A549 treated with DMSO at 1 μM for 4 hours (cell line): ENCODE measurements around the gene PRPSAP2. TPM values are rescaled to one million over a fixed set of nuclear protein-coding genes. Genes with fewer than 3 reads are reported as not detected.

Experiments
- total RNA-seq: library from RNA; stranded (reverse); fragments of 200-300 nt; extraction: Qiagen RNA extraction; gene quantifications from 5 replicates; pipeline ENCODE4 v1.2.3, GENCODE V29; 2022; ENCODE audit warnings: low read depth

The PRPSAP2 gene, protein sequence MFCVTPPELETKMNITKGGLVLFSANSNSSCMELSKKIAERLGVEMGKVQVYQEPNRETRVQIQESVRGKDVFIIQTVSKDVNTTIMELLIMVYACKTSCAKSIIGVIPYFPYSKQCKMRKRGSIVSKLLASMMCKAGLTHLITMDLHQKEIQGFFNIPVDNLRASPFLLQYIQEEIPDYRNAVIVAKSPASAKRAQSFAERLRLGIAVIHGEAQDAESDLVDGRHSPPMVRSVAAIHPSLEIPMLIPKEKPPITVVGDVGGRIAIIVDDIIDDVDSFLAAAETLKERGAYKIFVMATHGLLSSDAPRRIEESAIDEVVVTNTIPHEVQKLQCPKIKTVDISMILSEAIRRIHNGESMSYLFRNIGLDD
- total RNA-seq: 41.3 to 46.6 TPM (median 44.7 TPM) in 5 replicates

DNA sequence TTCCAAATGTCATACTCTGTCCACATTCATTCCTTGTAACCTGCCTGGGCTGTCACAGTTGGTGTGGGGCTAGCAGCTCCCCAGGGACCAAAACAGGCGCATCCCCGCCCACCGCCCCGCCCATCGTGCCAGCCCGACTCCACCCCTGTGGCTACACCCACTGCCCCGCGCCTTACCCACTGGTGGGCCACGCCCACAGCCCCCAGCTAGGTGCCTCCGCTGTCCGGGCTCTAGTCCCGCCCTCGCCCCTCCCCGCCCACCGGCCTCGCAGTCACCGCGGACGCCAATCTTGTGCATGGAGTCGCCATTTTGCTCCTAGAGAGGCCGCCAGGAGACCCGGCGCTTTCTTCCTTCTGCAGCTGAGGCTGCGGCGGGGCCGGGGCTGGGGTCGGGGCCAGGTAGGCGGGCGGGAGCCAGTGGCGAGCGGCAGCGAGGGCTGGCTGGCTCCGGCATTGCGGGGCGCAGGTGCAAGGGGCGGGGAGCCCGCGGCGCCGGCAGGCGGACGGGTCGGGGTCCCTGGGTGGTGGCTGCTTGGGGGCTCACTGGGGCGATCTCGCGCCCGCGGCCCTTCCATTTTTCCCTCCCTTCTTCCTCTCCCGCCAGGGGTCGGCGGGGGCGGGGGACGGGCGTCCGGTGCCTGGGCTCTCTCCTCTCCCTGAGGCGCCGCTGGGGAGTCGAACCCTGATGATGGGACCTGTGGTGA lies at the start of gene PRPSAP2:
Gene PRPSAP2, plus strand, starts transcription at position 268 of the 703 bp plus-strand sequence. CDS start 7,703 bp downstream, outside the sequence.

GRCh38 chr17:18951941-18952842 lies 94.3 kb downstream of the PRPSAP2 start, which contains the start of gene SLC5A10:
Gene SLC5A10, plus strand, starts transcription at chr17:18952165. Its CDS starts 41 bp downstream, at chr17:18952206.

Other genes with a start within 250 kb of the PRPSAP2 start
- not detected in 5 replicates for gene TBC1D28, start 213.7 kb upstream of the PRPSAP2 start, total RNA-seq
- 4.1 to 5.7 TPM (median 4.4 TPM) in 5 replicates for gene FOXO3B, start 175.8 kb upstream of the PRPSAP2 start, total RNA-seq
- 0.95 to 1.6 TPM (median 1.2 TPM) in 5 replicates for gene FBXW10, start 114.1 kb upstream of the PRPSAP2 start, total RNA-seq
- 67.9 to 80.6 TPM (median 73.9 TPM) in 5 replicates for gene TVP23B, start 76.9 kb upstream of the PRPSAP2 start, total RNA-seq
- 0.12 to 0.25 TPM (median 0.18 TPM) in 5 replicates for gene SLC5A10, start 94.0 kb downstream of the PRPSAP2 start, total RNA-seq
- 35.9 to 42.4 TPM (median 38.5 TPM) in 5 replicates for gene FAM83G, start 146.6 kb downstream of the PRPSAP2 start, total RNA-seq
- 0.10 to 0.29 TPM (median 0.24 TPM) in 5 replicates for gene GRAP, start 188.8 kb downstream of the PRPSAP2 start, total RNA-seq